22Rv1 (cell line): ENCODE results near the gene ZNF581.

Experiments used
- H3K27ac ChIP-seq: fragments of 450-650 bp; 2 replicates; pipeline ENCODE4 v1.5.1; 2017
- ZFX ChIP-seq: fragments of 450-650 bp; IDR thresholded peaks from 2 replicates; pipeline ENCODE4 v1.6.1; 2017; ENCODE audit warnings: antibody characterized with exemption, borderline replicate concordance
- TF ChIP-seq, protein P1 (sequence below): fragments of 450-650 bp; IDR thresholded peaks from 2 replicates; pipeline ENCODE4 v1.5.1; 2017; ENCODE audit warnings: mild to moderate bottlenecking

Gene ZNF581

DNA sequence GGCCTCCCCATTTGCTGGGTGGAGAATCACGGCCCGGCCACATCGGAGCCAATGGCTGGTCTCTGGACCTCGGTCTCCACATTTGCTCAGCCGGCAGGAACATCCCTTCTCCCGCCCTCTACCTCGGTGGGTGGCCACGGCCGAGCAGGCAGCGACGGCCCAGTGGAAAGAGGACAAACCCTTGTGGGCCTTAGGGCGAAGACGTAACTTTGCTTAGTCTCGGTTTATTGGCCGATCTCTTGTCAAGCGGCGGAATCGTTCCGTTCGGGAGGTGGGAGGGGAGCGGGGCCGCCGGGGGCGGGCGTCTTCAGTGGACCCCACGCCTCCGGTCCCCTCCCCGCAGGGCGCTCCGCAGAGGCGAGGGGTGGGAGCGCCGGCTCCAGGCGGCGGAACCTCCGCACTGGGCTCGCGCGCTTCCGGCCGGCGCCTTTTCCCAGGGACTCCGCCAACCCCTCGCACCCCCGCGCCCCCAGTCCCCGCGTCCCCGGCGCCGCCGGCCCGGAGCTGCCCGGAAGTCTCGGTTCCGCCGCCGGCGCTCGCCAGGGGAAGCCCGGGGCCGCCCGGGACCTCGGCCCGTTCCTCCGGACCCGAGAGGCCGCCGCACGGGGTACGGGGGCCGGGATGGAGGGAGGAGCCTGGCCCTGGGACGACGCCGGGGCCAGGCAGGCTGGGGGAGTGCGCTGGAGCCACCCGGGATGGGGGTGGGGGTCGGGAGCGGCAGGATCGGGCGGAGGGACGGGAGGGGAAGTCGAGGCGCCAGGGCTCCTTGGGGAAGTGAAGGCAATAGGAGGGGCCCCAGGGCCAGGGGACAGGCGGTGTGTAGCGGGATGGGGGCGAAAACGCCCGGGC is 2.6 kb upstream of the ZNF581 start, which contains the start of gene ZNF580:
Gene ZNF580 (plus strand): TSS at position 426 of the 849 bp plus-strand sequence. CDS start 1,507 bp downstream, outside the sequence.
- no peak for TF ChIP-seq ZFX
- TF ChIP-seq, protein P1, sequence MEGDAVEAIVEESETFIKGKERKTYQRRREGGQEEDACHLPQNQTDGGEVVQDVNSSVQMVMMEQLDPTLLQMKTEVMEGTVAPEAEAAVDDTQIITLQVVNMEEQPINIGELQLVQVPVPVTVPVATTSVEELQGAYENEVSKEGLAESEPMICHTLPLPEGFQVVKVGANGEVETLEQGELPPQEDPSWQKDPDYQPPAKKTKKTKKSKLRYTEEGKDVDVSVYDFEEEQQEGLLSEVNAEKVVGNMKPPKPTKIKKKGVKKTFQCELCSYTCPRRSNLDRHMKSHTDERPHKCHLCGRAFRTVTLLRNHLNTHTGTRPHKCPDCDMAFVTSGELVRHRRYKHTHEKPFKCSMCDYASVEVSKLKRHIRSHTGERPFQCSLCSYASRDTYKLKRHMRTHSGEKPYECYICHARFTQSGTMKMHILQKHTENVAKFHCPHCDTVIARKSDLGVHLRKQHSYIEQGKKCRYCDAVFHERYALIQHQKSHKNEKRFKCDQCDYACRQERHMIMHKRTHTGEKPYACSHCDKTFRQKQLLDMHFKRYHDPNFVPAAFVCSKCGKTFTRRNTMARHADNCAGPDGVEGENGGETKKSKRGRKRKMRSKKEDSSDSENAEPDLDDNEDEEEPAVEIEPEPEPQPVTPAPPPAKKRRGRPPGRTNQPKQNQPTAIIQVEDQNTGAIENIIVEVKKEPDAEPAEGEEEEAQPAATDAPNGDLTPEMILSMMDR, result no peak

DNA sequence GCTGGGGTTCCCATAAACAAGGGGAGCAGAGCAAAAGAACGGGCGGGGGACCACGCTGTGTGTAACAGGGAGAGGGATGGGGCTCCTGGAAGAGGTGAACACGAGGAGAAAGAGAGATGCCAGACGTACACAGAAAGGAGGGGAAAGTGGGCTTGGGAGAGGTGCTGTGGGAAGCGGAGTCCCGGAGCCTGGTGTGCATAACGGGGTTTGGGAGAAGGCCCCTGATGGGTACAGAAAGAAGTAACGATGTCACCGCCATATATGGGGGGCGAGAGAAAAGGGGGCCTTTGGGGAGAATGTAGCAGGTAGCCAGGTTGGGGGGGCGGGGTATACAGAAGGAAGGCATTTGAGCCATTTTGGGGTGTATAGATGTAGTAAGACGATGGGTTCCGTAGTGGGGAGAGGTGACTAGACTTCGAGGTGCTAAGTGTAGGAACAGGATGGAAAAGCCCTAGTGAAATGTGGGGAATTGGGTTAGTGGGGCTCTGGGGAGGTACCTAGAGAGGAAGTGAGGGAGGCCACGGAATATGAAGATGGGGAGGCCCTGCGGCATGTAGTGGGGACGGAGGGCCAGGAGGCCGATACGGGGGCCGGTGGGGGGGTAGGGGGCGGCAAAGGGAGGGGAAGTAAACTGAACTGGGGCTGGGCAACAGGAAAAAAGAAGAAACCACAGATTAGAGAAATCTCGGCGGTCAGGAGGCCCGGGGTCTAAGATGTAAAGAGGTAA is 1.9 kb upstream of the ZNF581 start:
- peak overlapping the region; percentile 97 for H3K27ac ChIP-seq
- TF ChIP-seq ZFX, result no peak

More for the DNA sequence above, 2.6 kb upstream of the ZNF581 start, which contains the start of gene ZNF580:
- H3K27ac ChIP-seq, result peak within 1 kb of the TSS; percentile 97

DNA sequence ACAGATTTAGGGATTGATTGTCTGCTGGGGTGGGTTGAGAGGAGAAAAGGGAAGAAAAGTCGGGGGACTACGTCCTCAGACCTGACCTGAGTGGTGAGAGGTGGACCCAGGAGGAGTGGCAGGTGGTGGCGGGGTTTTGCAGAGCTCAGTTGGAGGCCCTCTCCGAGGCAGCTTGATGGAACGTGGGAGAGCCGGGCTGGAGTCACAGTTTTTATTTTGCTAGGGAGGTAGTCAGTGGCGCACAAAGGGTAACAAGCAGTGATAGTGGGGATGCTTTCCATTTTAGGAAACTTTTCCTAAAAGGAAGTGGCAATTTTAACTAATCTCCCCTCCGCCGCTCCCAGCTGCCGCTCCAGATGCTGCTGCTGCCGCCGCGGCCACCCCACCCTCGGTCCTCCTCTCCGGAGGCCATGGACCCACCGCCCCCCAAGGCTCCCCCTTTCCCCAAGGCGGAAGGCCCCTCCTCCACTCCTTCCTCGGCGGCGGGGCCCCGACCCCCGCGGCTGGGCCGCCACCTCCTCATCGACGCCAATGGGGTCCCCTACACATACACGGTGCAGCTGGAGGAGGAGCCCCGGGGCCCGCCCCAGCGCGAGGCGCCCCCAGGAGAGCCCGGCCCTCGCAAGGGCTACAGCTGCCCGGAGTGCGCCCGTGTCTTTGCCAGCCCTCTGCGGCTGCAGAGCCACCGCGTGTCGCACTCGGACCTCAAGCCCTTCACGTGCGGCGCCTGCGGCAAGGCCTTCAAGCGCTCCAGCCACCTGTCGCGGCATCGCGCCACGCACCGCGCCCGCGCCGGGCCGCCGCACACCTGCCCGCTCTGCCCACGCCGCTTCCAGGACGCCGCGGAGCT is 1.1 kb upstream of the ZNF581 start:
- no peak for TF ChIP-seq ZFX
- TF ChIP-seq, protein P1, result no peak

GRCh38 chr19:55643887-55644176 is 383 bp downstream of the ZNF581 start:
- TF ChIP-seq, protein P1, result no peak
- TF ChIP-seq ZFX, result no peak
- peak overlapping the region; percentile 97 for H3K27ac ChIP-seq

More for the DNA sequence above, 1.1 kb upstream of the ZNF581 start:
- H3K27ac ChIP-seq, result peak overlapping the region; percentile 97

DNA sequence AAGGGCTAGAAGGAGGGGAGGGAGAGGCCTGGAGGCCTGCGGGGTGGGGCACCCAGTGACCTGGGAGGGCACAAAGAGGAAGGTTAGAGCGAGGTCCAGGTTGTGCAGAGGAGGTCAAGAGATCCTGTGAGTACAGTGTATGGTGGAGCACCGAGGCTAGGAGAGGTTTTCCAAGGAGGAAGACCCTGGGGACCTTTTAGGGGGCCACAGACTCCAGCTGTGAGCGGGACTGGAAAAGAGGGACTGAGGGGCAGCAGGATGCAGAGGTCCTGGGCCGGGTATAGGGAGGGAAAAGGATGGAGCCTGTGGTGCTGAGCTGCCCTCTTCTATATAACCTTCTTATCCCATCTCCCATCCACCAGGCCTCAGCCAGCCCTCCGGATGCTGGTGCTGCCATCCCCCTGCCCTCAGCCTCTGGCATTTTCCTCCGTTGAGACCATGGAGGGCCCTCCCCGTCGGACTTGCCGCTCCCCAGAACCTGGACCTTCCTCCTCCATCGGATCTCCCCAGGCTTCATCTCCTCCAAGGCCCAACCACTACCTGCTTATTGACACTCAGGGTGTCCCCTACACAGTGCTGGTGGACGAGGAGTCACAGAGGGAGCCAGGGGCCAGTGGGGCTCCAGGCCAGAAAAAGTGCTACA is 863 bp downstream of the ZNF581 start:
- peak overlapping the region; percentile 97 for H3K27ac ChIP-seq
- TF ChIP-seq, protein P1, result no peak
- no peak for TF ChIP-seq ZFX

GRCh38 chr19:55644842-55645511 is 1.5 kb downstream of the ZNF581 start:
- TF ChIP-seq ZFX, result no peak
- TF ChIP-seq, protein P1, result no peak
- H3K27ac ChIP-seq, result peak overlapping the region; percentile 97; the same call in 1 of the 2 replicates
